Measurements from ENCODE around the gene PTPRN2.

DNA sequence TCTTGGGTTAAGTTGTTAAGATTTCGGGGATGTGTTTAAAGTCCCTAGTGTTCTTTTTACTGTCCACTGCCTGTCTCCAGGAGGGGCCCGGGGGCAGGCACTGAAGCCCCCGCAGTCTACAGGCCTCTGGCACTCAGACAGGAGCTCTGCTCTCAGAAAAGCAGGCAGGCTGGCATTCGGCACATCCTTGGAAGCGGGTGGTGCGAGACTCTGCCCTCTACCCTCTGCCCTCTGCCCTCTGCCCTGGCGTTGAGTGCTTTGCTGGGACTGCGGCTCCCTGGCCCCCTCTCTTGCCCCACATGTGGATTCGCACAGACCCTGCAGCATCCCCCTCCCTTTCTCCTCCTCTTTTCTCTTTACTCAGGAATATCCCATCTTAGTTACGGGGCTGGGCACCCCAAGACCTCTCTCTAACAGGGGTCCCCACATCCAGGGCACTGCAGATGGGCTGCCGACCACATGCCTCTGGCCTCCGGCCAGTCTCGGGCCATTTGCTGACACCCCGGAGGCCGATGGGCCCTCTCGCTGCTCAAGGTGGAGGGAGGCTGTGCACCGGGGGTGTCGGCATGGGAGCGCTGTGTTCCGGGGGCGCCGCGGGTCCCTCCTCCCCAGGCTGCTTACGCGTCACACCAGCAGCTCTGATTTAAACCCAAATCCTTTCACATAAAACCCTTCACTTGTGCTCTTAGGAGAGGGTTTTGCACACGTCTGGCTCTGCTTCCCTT, 770.9 kb downstream of the PTPRN2 start:
- no peak for TF ChIP-seq TAF1 (IDR thresholded peaks at IDR 0.05; ENCODE audit: borderline replicate concordance, low read depth, low read length)
- no peak for TF ChIP-seq EP300 (IDR thresholded peaks at IDR 0.05; ENCODE audit: borderline replicate concordance in 1 of 2, low read depth in 1 of 2, low read length in 1 of 2)
- TF ChIP-seq, protein P1, sequence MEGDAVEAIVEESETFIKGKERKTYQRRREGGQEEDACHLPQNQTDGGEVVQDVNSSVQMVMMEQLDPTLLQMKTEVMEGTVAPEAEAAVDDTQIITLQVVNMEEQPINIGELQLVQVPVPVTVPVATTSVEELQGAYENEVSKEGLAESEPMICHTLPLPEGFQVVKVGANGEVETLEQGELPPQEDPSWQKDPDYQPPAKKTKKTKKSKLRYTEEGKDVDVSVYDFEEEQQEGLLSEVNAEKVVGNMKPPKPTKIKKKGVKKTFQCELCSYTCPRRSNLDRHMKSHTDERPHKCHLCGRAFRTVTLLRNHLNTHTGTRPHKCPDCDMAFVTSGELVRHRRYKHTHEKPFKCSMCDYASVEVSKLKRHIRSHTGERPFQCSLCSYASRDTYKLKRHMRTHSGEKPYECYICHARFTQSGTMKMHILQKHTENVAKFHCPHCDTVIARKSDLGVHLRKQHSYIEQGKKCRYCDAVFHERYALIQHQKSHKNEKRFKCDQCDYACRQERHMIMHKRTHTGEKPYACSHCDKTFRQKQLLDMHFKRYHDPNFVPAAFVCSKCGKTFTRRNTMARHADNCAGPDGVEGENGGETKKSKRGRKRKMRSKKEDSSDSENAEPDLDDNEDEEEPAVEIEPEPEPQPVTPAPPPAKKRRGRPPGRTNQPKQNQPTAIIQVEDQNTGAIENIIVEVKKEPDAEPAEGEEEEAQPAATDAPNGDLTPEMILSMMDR (IDR thresholded peaks at IDR 0.05) = no peak
- TF ChIP-seq EZH2phosphoT487 (IDR thresholded peaks at IDR 0.05; ENCODE audit: borderline replicate concordance, low read depth) = no peak
- TF ChIP-seq TCF12 (IDR thresholded peaks at IDR 0.05) = no peak
- no peak for TF ChIP-seq GATA2 (CRISPR knock-in tag; IDR thresholded peaks at IDR 0.05)
- no peak for TF ChIP-seq SMC3 (IDR thresholded peaks at IDR 0.05; ENCODE audit: low read depth, low read length)
- no peak for TF ChIP-seq NFIC (IDR thresholded peaks at IDR 0.05; ENCODE audit: borderline replicate concordance)
- no peak for TF ChIP-seq POLR2AphosphoS5 (IDR thresholded peaks at IDR 0.05; ENCODE audit: low read depth, low read length)
- no peak for TF ChIP-seq CHD2 (IDR thresholded peaks at IDR 0.05; ENCODE audit: low read length, partially characterized antibody)
- TF ChIP-seq, protein P2, sequence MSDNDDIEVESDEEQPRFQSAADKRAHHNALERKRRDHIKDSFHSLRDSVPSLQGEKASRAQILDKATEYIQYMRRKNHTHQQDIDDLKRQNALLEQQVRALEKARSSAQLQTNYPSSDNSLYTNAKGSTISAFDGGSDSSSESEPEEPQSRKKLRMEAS (IDR thresholded peaks at IDR 0.05; ENCODE audit: low read depth) = no peak
